ENCODE results near the gene KCNJ10.

The KCNJ10 gene

DNA sequence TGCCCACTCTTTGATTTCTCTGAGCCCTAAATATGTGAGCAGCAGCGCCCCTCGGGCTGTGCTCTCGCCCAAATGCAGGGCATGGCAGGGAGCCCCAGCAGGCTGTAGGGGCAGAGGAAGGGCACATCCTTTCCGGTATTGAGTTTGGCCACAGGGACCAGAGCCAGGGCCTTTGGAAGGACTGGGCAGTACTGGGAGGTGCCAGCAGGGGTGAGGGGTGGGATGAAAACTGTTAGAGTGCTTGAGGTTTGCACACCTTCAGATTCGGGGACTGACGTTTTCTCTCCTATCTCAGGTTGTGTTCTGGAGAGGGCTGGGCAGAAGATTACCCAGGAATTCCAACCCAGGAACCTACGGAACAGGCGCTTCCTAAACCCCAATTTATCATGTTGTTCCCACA is 43.4 kb upstream of the KCNJ10 start:
- TF ChIP-seq, protein P1, sequence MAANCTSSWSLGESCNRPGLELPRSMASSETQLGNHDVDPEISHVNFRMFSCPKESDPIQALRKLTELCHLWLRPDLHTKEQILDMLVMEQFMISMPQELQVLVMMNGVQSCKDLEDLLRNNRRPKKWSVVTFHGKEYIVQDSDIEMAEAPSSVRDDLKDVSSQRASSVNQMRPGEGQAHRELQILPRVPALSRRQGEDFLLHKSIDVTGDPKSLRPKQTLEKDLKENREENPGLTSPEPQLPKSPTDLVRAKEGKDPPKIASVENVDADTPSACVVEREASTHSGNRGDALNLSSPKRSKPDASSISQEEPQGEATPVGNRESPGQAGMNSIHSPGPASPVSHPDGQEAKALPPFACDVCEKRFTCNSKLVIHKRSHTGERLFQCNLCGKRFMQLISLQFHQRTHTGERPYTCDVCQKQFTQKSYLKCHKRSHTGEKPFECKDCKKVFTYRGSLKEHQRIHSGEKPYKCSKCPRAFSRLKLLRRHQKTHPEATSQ (tag by site-specific recombination; IDR thresholded peaks at IDR 0.05): no peak
- TF ChIP-seq, protein P2, sequence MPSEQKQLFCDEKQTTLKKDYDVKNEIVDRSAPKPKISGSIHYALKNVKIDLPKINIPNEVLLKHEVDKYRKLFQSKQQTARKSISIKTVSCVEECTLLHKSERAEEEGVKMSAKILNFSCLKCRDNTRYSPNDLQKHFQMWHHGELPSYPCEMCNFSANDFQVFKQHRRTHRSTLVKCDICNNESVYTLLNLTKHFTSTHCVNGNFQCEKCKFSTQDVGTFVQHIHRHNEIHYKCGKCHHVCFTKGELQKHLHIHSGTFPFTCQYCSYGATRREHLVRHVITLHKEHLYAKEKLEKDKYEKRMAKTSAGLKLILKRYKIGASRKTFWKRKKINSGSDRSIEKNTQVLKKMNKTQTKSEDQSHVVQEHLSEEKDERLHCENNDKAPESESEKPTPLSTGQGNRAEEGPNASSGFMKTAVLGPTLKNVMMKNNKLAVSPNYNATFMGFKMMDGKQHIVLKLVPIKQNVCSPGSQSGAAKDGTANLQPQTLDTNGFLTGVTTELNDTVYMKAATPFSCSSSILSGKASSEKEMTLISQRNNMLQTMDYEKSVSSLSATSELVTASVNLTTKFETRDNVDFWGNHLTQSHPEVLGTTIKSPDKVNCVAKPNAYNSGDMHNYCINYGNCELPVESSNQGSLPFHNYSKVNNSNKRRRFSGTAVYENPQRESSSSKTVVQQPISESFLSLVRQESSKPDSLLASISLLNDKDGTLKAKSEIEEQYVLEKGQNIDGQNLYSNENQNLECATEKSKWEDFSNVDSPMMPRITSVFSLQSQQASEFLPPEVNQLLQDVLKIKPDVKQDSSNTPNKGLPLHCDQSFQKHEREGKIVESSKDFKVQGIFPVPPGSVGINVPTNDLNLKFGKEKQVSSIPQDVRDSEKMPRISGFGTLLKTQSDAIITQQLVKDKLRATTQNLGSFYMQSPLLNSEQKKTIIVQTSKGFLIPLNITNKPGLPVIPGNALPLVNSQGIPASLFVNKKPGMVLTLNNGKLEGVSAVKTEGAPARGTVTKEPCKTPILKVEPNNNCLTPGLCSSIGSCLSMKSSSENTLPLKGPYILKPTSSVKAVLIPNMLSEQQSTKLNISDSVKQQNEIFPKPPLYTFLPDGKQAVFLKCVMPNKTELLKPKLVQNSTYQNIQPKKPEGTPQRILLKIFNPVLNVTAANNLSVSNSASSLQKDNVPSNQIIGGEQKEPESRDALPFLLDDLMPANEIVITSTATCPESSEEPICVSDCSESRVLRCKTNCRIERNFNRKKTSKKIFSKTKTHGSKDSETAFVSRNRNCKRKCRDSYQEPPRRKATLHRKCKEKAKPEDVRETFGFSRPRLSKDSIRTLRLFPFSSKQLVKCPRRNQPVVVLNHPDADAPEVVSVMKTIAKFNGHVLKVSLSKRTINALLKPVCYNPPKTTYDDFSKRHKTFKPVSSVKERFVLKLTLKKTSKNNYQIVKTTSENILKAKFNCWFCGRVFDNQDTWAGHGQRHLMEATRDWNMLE (tag by site-specific recombination; conservative IDR thresholded peaks at IDR 0.05; ENCODE audit: low read depth): no peak
- TF ChIP-seq ZNF623 (tag by site-specific recombination; IDR thresholded peaks at IDR 0.05): no peak
- no peak for TF ChIP-seq KLF10 (tag by site-specific recombination; IDR thresholded peaks at IDR 0.05)
- TF ChIP-seq ZNF37A (tag by site-specific recombination; IDR thresholded peaks at IDR 0.05): no peak
- TF ChIP-seq ZNF501 (tag by site-specific recombination; IDR thresholded peaks at IDR 0.05): no peak
- TF ChIP-seq ZIC2 (tag by site-specific recombination; IDR thresholded peaks at IDR 0.05): no peak
- no peak for TF ChIP-seq GLI4 (tag by site-specific recombination; IDR thresholded peaks at IDR 0.05)
- TF ChIP-seq, protein P3, sequence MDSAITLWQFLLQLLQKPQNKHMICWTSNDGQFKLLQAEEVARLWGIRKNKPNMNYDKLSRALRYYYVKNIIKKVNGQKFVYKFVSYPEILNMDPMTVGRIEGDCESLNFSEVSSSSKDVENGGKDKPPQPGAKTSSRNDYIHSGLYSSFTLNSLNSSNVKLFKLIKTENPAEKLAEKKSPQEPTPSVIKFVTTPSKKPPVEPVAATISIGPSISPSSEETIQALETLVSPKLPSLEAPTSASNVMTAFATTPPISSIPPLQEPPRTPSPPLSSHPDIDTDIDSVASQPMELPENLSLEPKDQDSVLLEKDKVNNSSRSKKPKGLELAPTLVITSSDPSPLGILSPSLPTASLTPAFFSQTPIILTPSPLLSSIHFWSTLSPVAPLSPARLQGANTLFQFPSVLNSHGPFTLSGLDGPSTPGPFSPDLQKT (IDR thresholded peaks at IDR 0.05; ENCODE audit: borderline replicate concordance, low read depth, low read length): no peak
- no peak for TF ChIP-seq TRIM28 (IDR thresholded peaks at IDR 0.05; ENCODE audit: borderline replicate concordance, low read length)
- TF ChIP-seq ZNF239 (tag by site-specific recombination; IDR thresholded peaks at IDR 0.05): no peak
- no peak for TF ChIP-seq ZBTB8A (tag by site-specific recombination; IDR thresholded peaks at IDR 0.05)
- no peaks in the 10 kb centered on the region for H3K36me3 ChIP-seq (ENCODE audit: control insufficient read depth in 2 of 2, insufficient read depth in 1 of 2, low read length in 2 of 2)
- ChIA-PET POLR2A (no interaction called here), CTCF (interaction anchor here (0.5 to 0.6 kb wide), 2 partner anchors 35 to 177 kb away, joined by 3 to 5 read pairs; no protein-coding TSS in a partner anchor)
- H3K4me3 ChIP-seq (ENCODE audit: low read depth, low read length): no peak overlapping the region
- H3K27ac ChIP-seq (ENCODE audit: extremely low read depth, low read depth, low read length): no peak overlapping the region
- H3K9me3 ChIP-seq (ENCODE audit: control insufficient read depth, insufficient read depth, low read depth, low read length): no peaks in the 10 kb centered on the region
- no peaks in the 10 kb centered on the region for H3K4me1 ChIP-seq (ENCODE audit: control insufficient read depth, insufficient read depth, low read length)

DNA sequence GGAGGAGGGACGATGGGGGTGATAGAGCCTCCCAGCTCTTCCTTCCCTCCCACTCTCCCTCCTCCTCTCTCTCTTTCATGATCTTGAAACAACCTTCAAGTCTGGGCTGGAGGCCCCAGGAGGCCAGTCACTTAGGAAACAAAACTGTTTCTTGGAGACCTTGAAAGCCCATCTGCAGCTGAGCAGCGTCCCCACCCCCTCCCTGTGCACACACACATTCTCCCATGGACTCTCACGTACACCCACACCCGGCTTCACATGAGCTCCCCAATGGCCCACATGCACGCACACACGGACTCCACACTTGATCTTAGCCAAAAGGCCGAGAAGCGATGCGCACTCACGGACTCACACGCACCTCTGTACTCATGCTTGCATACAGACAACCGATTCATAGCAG is 42.4 kb upstream of the KCNJ10 start:
- TF ChIP-seq ZFHX2 (tag by site-specific recombination; conservative IDR thresholded peaks at IDR 0.05) (peak; percentile 34; the same call in 1 of the 2 replicates), ZNF473 (tag by site-specific recombination; IDR thresholded peaks at IDR 0.05) (no peak), ZFP3 (tag by site-specific recombination; IDR thresholded peaks at IDR 0.05; ENCODE audit: low read depth) (no peak)
- TF ChIP-seq, protein P4, sequence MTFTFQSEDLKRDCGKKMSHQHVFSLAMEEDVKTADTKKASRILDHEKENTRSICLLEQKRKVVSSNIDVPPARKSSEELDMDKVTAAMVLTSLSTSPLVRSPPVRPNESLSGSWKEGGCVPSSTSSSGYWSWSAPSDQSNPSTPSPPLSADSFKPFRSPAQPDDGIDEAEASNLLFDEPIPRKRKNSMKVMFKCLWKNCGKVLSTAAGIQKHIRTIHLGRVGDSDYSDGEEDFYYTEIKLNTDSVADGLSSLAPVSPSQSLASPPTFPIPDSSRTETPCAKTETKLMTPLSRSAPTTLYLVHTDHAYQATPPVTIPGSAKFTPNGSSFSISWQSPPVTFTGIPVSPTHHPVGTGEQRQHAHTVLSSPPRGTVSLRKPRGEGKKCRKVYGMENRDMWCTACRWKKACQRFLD (tag by site-specific recombination; IDR thresholded peaks at IDR 0.05): no peak
- no peaks in the 10 kb centered on the region for H3K36me3 ChIP-seq (ENCODE audit: control insufficient read depth in 2 of 2, insufficient read depth in 1 of 2, low read length in 2 of 2)
- ChIA-PET CTCF (interaction anchor here (0.5 to 1.2 kb wide), 4 partner anchors 10 to 176 kb away, joined by 3 to 9 read pairs (median 3); no protein-coding TSS in a partner anchor), POLR2A (no interaction called here)
- no peaks in the 10 kb centered on the region for H3K4me1 ChIP-seq (ENCODE audit: control insufficient read depth, insufficient read depth, low read length)
- no peak overlapping the region for H3K4me3 ChIP-seq (ENCODE audit: low read depth, low read length)
- no peaks in the 10 kb centered on the region for H3K9me3 ChIP-seq (ENCODE audit: control insufficient read depth, insufficient read depth, low read depth, low read length)
- no peak overlapping the region for H3K27ac ChIP-seq (ENCODE audit: extremely low read depth, low read depth, low read length)
